NB4 (cell line): ENCODE results near the gene ADORA2A.

Experiments used
- CTCF ChIP-seq: IDR thresholded peaks from one replicate; pipeline ENCODE4 v1.5.1; 2012; ENCODE audit warnings: low read depth, low read length
- MAX ChIP-seq: IDR thresholded peaks from 2 replicates; pipeline ENCODE4 v1.6.1; 2011; ENCODE audit warnings: low read depth, low read length
- POLR2A ChIP-seq: IDR thresholded peaks from 2 replicates; pipeline ENCODE4 v1.6.1; 2011; ENCODE audit warnings: mild to moderate bottlenecking; ENCODE audit not compliant: insufficient read length; ENCODE audit errors: extremely low read depth

GRCh38 chr22:24433001-24433827 is 5.8 kb downstream of the ADORA2A start:
- TF ChIP-seq CTCF (no peak), POLR2A (no peak), MAX (no peak)
